ENCODE results near the gene ARHGDIA. TPM values are rescaled to one million over a fixed set of nuclear protein-coding genes. Genes with fewer than 3 reads are reported as not detected.

The ARHGDIA gene
- total RNA-seq, 4 donors from 2014 or later, result 120 to 219 (median 169) TPM

Other genes with a start within 250 kb of the ARHGDIA start
- gene NPLOC4, start 234.2 kb downstream of the ARHGDIA start, total RNA-seq, result 10 to 100 TPM; 49.5 to 83.8 (median 58.0) TPM
- under 1 TPM in 3 of 4 donors, not detected in 1; 0.27 to 0.89 (median 0.30) TPM for gene TSPAN10, start 234.1 kb downstream of the ARHGDIA start, total RNA-seq
- gene PDE6G, start 214.8 kb downstream of the ARHGDIA start, total RNA-seq, result under 1 TPM in 1 of 4 donors, not detected in 3; 0.62 TPM
- gene OXLD1, start 204.7 kb downstream of the ARHGDIA start, total RNA-seq, result 10 to 100 TPM; 19.4 to 31.8 (median 25.3) TPM
- 10 to 100 TPM in 2 of 4 donors, 1 to 10 TPM in 2; 8.2 to 16.1 (median 11.4) TPM for gene CCDC137, start 204.6 kb downstream of the ARHGDIA start, total RNA-seq
- 10 to 100 TPM; 26.2 to 52.8 (median 30.2) TPM for gene ARL16, start 187.5 kb downstream of the ARHGDIA start, total RNA-seq
- gene HGS, start 187.3 kb downstream of the ARHGDIA start, total RNA-seq, result 10 to 100 TPM; 51.5 to 90.5 (median 66.6) TPM
- 10 to 100 TPM; 27.5 to 42.9 (median 29.3) TPM for gene MRPL12, start 168.0 kb downstream of the ARHGDIA start, total RNA-seq
- gene SLC25A10, start 159.1 kb downstream of the ARHGDIA start, total RNA-seq, result 1 to 10 TPM; 3.0 to 8.8 (median 5.0) TPM
- gene GCGR, start 67.2 kb downstream of the ARHGDIA start, total RNA-seq, result under 1 TPM in 1 of 4 donors, not detected in 3; 0.47 TPM
- 100 to 1,000 TPM in 1 of 4 donors, 10 to 100 TPM in 3; 70.4 to 131 (median 85.9) TPM for gene MCRIP1, start 38.0 kb downstream of the ARHGDIA start, total RNA-seq
- gene PPP1R27, start 36.3 kb downstream of the ARHGDIA start, total RNA-seq, result not detected
- 100 to 1,000 TPM; 257 to 365 (median 324) TPM for gene P4HB, start 10.8 kb downstream of the ARHGDIA start, total RNA-seq
- gene ALYREF, start 20.2 kb upstream of the ARHGDIA start, total RNA-seq, result 10 to 100 TPM; 26.6 to 68.1 (median 55.5) TPM
- 100 to 1,000 TPM in 3 of 4 donors, 10 to 100 TPM in 1; 81.0 to 128 (median 119) TPM for gene ANAPC11, start 20.4 kb upstream of the ARHGDIA start, total RNA-seq
- gene NPB, start 30.9 kb upstream of the ARHGDIA start, total RNA-seq, result under 1 TPM in 2 of 4 donors, not detected in 2; 0.12 to 0.16 TPM
- 10 to 100 TPM; 18.4 to 45.8 (median 34.4) TPM for gene PCYT2, start 40.1 kb upstream of the ARHGDIA start, total RNA-seq
- gene SIRT7, start 46.8 kb upstream of the ARHGDIA start, total RNA-seq, result 10 to 100 TPM; 14.3 to 24.1 (median 18.3) TPM
- gene MAFG, start 56.4 kb upstream of the ARHGDIA start, total RNA-seq, result 10 to 100 TPM; 18.8 to 39.3 (median 25.3) TPM
- 1 to 10 TPM; 3.4 to 6.8 (median 5.1) TPM for gene PYCR1, start 66.0 kb upstream of the ARHGDIA start, total RNA-seq
- not detected for gene MYADML2, start 75.9 kb upstream of the ARHGDIA start, total RNA-seq
- under 1 TPM in 1 of 4 donors, not detected in 3; 0.22 TPM for gene NOTUM, start 89.8 kb upstream of the ARHGDIA start, total RNA-seq
- gene ASPSCR1, start 106.3 kb upstream of the ARHGDIA start, total RNA-seq, result 10 to 100 TPM; 11.7 to 24.4 (median 18.6) TPM
- gene CENPX, start 151.5 kb upstream of the ARHGDIA start, total RNA-seq, result 100 to 1,000 TPM in 1 of 4 donors, 10 to 100 TPM in 3; 65.3 to 110 (median 78.8) TPM
- 10 to 100 TPM in 2 of 4 donors, 1 to 10 TPM in 2; 4.4 to 16.3 (median 12.4) TPM for gene LRRC45, start 152.0 kb upstream of the ARHGDIA start, total RNA-seq
- 1 to 10 TPM in 1 of 4 donors, under 1 TPM in 2, not detected in 1; 0.50 to 6.9 (median 0.54) TPM for gene RAC3, start 160.3 kb upstream of the ARHGDIA start, total RNA-seq
- 100 to 1,000 TPM in 2 of 4 donors, 10 to 100 TPM in 2; 70.7 to 140 (median 108) TPM for gene DCXR, start 166.4 kb upstream of the ARHGDIA start, total RNA-seq
- 10 to 100 TPM; 28.8 to 48.2 (median 34.3) TPM for gene RFNG, start 180.5 kb upstream of the ARHGDIA start, total RNA-seq
- gene GPS1, start 180.6 kb upstream of the ARHGDIA start, total RNA-seq, result 100 to 1,000 TPM in 1 of 4 donors, 10 to 100 TPM in 3; 69.3 to 103 (median 77.2) TPM
- 10 to 100 TPM; 35.8 to 62.8 (median 52.9) TPM for gene DUS1L, start 194.5 kb upstream of the ARHGDIA start, total RNA-seq
- 10 to 100 TPM; 22.6 to 52.8 (median 48.3) TPM for gene FASN, start 226.9 kb upstream of the ARHGDIA start, total RNA-seq